ENCODE data around the gene PITX1.

Gene PITX1

GRCh38 chr5:135040333-135041144 lies 6.5 kb upstream of the PITX1 start:
- no peak for DNase-seq

- no peak for DNase-seq
Measured at GRCh38 chr5:135040034-135040332, 6.0 kb upstream of the PITX1 start.

- no peak for DNase-seq
Measured at GRCh38 chr5:135039271-135040033, 5.4 kb upstream of the PITX1 start.

- DNase-seq, result no peak
Measured at GRCh38 chr5:135038813-135039270, 4.8 kb upstream of the PITX1 start.

GRCh38 chr5:135038205-135038812 lies 4.3 kb upstream of the PITX1 start:
- no peak for DNase-seq

GRCh38 chr5:135037519-135038204 lies 3.6 kb upstream of the PITX1 start:
- DNase-seq, result no peak

GRCh38 chr5:135036405-135036804 lies 2.4 kb upstream of the PITX1 start:
- no peak for DNase-seq

- no peak for DNase-seq
Measured at GRCh38 chr5:135035678-135036030, 1.6 kb upstream of the PITX1 start.

- no peak for DNase-seq
Measured at GRCh38 chr5:135034963-135035677, 1.1 kb upstream of the PITX1 start.

- no peak for DNase-seq
Measured at GRCh38 chr5:135034236-135034962, 371 bp upstream of the PITX1 start.

GRCh38 chr5:135032999-135033861 lies 798 bp downstream of the PITX1 start:
- no peak for DNase-seq

- DNase-seq, result no peak
Measured at GRCh38 chr5:135032695-135032998, 1.4 kb downstream of the PITX1 start.

GRCh38 chr5:135031813-135032694 lies 2.0 kb downstream of the PITX1 start:
- DNase-seq, result no peak

GRCh38 chr5:135030956-135031812 lies 2.8 kb downstream of the PITX1 start:
- DNase-seq, result no peak

- DNase-seq, result no peak
Measured at GRCh38 chr5:135030123-135030955, 3.7 kb downstream of the PITX1 start.

- no peak for DNase-seq
Measured at GRCh38 chr5:135029477-135030122, 4.4 kb downstream of the PITX1 start.

- DNase-seq, result no peak
Measured at GRCh38 chr5:135028791-135029476, 5.1 kb downstream of the PITX1 start.
